K562 (cell line): Measurements from ENCODE around the gene ARL8A. TPM values are rescaled to one million over a fixed set of nuclear protein-coding genes. Genes with fewer than 3 reads are reported as not detected.

Experiments used
- ADNP ChIP-seq: fragments of 200-800 bp; sonication (Bioruptor generic); IDR thresholded peaks from 2 replicates; pipeline ENCODE4 v1.6.1; 2016; ENCODE audit warnings: missing genetic modification characterization, missing compliant biosample characterization
- DMBX1 ChIP-seq: fragments of 250-450 bp; sonication (Bioruptor Pico); IDR thresholded peaks from 2 replicates; pipeline ENCODE4 v1.8.0; 2022; ENCODE audit warnings: inconsistent platforms, mild to moderate bottlenecking, moderate library complexity, borderline replicate concordance
- ELF2 ChIP-seq: fragments of 250-450 bp; sonication (Bioruptor Pico); IDR thresholded peaks from 2 replicates; pipeline ENCODE4 v1.5.0; 2021; ENCODE audit warnings: mild to moderate bottlenecking
- EP400 ChIP-seq: fragments of 450-650 bp; IDR thresholded peaks from 2 replicates; pipeline ENCODE4 v1.6.1; 2017; ENCODE audit warnings: antibody characterized with exemption, mild to moderate bottlenecking, moderate library complexity
- FOSL1 ChIP-seq: fragments of 200-800 bp; sonication (Bioruptor generic); conservative IDR thresholded peaks from 2 replicates; pipeline ENCODE4 v1.6.1; 2016; ENCODE audit warnings: missing genetic modification characterization, missing compliant biosample characterization
- MAFF ChIP-seq: IDR thresholded peaks from 2 replicates; pipeline ENCODE4 v1.6.1; 2012; ENCODE audit warnings: low read length, improper control_type of control experiment
- MAFG ChIP-seq: fragments of 450-650 bp; conservative IDR thresholded peaks from 2 replicates; pipeline ENCODE4 v1.6.1; 2016; ENCODE audit warnings: missing genetic modification characterization, missing compliant biosample characterization
- MEF2A ChIP-seq: IDR thresholded peaks from 2 replicates; pipeline ENCODE4 v1.6.1; 2011; ENCODE audit warnings: low read depth, mild to moderate bottlenecking, low read length, moderate library complexity; ENCODE audit not compliant: control insufficient read depth
- MEF2D ChIP-seq: conservative IDR thresholded peaks from 2 replicates; pipeline ENCODE4 v1.6.1; 2016; ENCODE audit warnings: low read depth, missing genetic modification characterization, missing compliant biosample characterization
- NR4A1 ChIP-seq, 2 experiments: fragments of 250-450 bp in 1 of 2; fragments of 450-650 bp in 1 of 2; sonication (Bioruptor Pico) in 1 of 2; IDR thresholded peaks; 2 replicates each; pipeline versions ENCODE4 v1.4.0 to v1.6.1; 2016 to 2020; ENCODE audit warnings: mild to moderate bottlenecking in 2 of 2, missing compliant biosample characterization in 1 of 2, missing genetic modification characterization in 1 of 2, moderate library complexity in 1 of 2
- PHB ChIP-seq: fragments of 250-450 bp; sonication (Bioruptor Pico); IDR thresholded peaks from 2 replicates; pipeline ENCODE4 v1.5.0; 2021
- PHTF2 ChIP-seq: fragments of 250-450 bp; sonication (Bioruptor Pico); IDR thresholded peaks from 2 replicates; pipeline ENCODE4 v1.5.0; 2021; ENCODE audit warnings: mild to moderate bottlenecking
- POLR3G ChIP-seq: IDR thresholded peaks from 2 replicates; pipeline ENCODE4 v1.6.1; 2011; ENCODE audit not compliant: insufficient read length, insufficient replicate concordance; ENCODE audit errors: extremely low read depth
- RBFOX2 ChIP-seq: fragments of 200-400 bp; formaldehyde crosslinking; IDR thresholded peaks from 2 replicates; pipeline ENCODE4 v1.6.1; 2017; ENCODE audit warnings: low read depth, mild to moderate bottlenecking, low read length, moderate library complexity
- RBM22 ChIP-seq: fragments of 200-400 bp; formaldehyde crosslinking; IDR thresholded peaks from 2 replicates; pipeline ENCODE4 v1.6.1; 2018; ENCODE audit warnings: low read length, low read depth; ENCODE audit not compliant: poor library complexity, severe bottlenecking
- TSC22D4 ChIP-seq: fragments of 450-650 bp; IDR thresholded peaks from 2 replicates; pipeline ENCODE4 v1.6.1; 2016; ENCODE audit warnings: missing genetic modification characterization, missing biosample characterization, control low read depth
- ZNF197 ChIP-seq: fragments of 200-800 bp; sonication (Bioruptor generic); IDR thresholded peaks from 2 replicates; pipeline ENCODE4 v1.6.1; 2016; ENCODE audit warnings: low read depth, missing genetic modification characterization, missing compliant biosample characterization
- ZNF316 ChIP-seq: fragments of 450-650 bp; IDR thresholded peaks from 2 replicates; pipeline ENCODE4 v1.6.1; 2016
- ZNF507 ChIP-seq: conservative IDR thresholded peaks from 2 replicates; pipeline ENCODE4 v1.6.1; 2017; ENCODE audit warnings: missing genetic modification characterization, missing compliant biosample characterization
- ZNF696 ChIP-seq: fragments of 250-450 bp; sonication (Bioruptor Pico); conservative IDR thresholded peaks from 2 replicates; pipeline ENCODE4 v1.4.0; 2020; ENCODE audit warnings: mild to moderate bottlenecking, moderate library complexity
- polyA plus RNA-seq, 8 experiments: library from polyadenylated mRNA; depleted of rRNA in 4 of 8; stranded (reverse) in 5 of 8; unstranded in 3 of 8; fragments of >200 nt; fragmentation: Nextera tagmentation in 2 of 8; fragmentation: Illumina TruSeq in 1 of 8; extraction: Ambion mirVana in 2 of 8; extraction: Trizol in 1 of 8; gene quantifications; 2 replicates each; pipeline versions ENCODE4 v1.2.1 to v1.2.3, GENCODE V29; 2011 to 2014; ENCODE audit warnings: inconsistent platforms in 1 of 8, missing spikeins in 1 of 8
- total RNA-seq, 7 experiments: library from RNA; depleted of rRNA in 6 of 7; stranded (reverse); fragments of >200 nt in 6 of 7; fragmentation: Illumina TruSeq in 2 of 7; extraction: Trizol in 2 of 7; gene quantifications; 2 replicates each; pipeline versions ENCODE4 v1.2.1 to v1.2.3, GENCODE V29; 2011 to 2021; ENCODE audit warnings: low replicate concordance in 1 of 7
- TF ChIP-seq, protein P1 (sequence below), 2 experiments: fragments of 450-650 bp; IDR thresholded peaks; 2 replicates each; pipeline ENCODE4 v1.6.1; 2016
- TF ChIP-seq, protein P2 (sequence below): fragments of 250-450 bp; sonication (Bioruptor Pico); IDR thresholded peaks from 2 replicates; pipeline ENCODE4 v1.8.0; 2022; ENCODE audit warnings: inconsistent platforms, mild to moderate bottlenecking, moderate library complexity, borderline replicate concordance
- TF ChIP-seq, protein P3 (sequence below): fragments of 250-450 bp; sonication (Bioruptor Pico); IDR thresholded peaks from 2 replicates; pipeline ENCODE4 v1.9.0; 2021; ENCODE audit warnings: mild to moderate bottlenecking
- TF ChIP-seq, protein P4 (sequence below), 2 experiments: fragments of 250-450 bp in 1 of 2; fragments of 450-650 bp in 1 of 2; sonication (Bioruptor Pico) in 1 of 2; IDR thresholded peaks; 2 replicates each; pipeline versions ENCODE4 v1.6.1 to v1.8.0; 2016 to 2021; ENCODE audit warnings: mild to moderate bottlenecking in 2 of 2, moderate library complexity in 2 of 2, missing compliant biosample characterization in 1 of 2, missing genetic modification characterization in 1 of 2

The ARL8A gene
- total and polyA plus RNA-seq, 9 of the 15 experiments (the other 6 are each of a cell fraction or from before 2014, with no cell fraction given), result 0.17 to 27.3 (median 15.6) TPM

DNA sequence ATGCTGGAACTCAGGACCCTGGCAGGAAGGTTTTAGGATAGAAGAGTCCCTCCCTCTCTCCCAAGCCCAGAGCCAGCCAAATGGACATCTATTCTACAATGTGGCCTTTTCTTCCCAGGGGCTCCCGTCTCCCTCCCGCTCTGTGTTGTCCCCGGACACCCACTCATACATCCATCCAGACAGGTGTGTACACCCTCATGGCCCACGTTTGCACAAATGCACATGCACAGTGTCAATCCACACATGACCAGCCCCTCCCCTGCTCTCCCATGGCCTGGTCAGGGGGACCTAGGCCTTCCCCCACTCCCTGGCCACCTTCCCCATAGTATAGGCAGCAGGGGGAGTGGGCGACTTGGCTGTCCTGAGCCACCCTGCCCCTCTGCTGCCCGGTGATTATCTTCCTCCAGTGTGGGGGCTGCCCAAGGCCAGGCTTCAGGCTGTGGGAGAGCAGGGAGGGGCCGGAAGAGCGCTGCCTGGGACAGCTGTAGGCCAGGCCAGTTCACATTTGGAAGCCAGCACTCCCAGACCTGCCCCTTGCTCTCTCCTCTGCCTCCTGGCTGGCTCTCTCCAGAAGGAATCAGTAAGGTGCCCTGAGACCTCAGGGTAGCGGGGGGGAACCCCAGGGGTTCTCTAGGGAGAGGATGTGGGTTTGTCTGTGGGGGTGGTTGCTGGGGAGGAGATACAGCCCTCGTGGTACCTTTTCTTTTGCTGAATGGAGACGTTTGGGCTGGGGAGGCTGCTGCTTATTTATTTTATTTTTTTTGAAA is 19.9 kb upstream of the ARL8A start (continued):
- TF ChIP-seq TSC22D4 (tag), result no peak
- TF ChIP-seq, protein P1, sequence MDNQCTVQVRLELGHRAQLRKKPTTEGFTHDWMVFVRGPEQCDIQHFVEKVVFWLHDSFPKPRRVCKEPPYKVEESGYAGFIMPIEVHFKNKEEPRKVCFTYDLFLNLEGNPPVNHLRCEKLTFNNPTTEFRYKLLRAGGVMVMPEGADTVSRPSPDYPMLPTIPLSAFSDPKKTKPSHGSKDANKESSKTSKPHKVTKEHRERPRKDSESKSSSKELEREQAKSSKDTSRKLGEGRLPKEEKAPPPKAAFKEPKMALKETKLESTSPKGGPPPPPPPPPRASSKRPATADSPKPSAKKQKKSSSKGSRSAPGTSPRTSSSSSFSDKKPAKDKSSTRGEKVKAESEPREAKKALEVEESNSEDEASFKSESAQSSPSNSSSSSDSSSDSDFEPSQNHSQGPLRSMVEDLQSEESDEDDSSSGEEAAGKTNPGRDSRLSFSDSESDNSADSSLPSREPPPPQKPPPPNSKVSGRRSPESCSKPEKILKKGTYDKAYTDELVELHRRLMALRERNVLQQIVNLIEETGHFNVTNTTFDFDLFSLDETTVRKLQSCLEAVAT (IDR thresholded peaks at IDR 0.05), result peak in 1 of 2 experiments; percentile 39; a peak in 2 of 4 replicates
- no peak for TF ChIP-seq PHB (CRISPR knock-in tag)
- TF ChIP-seq MAFF, result no peak
- TF ChIP-seq ZNF197 (CRISPR knock-in tag), result 0 out of 2 replicates have a peak, but pooled peaks have one; percentile 4
- TF ChIP-seq EP400, result peak; percentile 72; the same call in 1 of the 2 replicates
- TF ChIP-seq PHTF2, result no peak
- TF ChIP-seq, protein P2, sequence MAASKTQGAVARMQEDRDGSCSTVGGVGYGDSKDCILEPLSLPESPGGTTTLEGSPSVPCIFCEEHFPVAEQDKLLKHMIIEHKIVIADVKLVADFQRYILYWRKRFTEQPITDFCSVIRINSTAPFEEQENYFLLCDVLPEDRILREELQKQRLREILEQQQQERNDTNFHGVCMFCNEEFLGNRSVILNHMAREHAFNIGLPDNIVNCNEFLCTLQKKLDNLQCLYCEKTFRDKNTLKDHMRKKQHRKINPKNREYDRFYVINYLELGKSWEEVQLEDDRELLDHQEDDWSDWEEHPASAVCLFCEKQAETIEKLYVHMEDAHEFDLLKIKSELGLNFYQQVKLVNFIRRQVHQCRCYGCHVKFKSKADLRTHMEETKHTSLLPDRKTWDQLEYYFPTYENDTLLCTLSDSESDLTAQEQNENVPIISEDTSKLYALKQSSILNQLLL (CRISPR knock-in tag), result no peak
- no peak for TF ChIP-seq MEF2A
- peak; percentile 83 for TF ChIP-seq RBFOX2
- TF ChIP-seq, protein P3, sequence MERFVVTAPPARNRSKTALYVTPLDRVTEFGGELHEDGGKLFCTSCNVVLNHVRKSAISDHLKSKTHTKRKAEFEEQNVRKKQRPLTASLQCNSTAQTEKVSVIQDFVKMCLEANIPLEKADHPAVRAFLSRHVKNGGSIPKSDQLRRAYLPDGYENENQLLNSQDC (CRISPR knock-in tag), result no peak
- TF ChIP-seq ZNF507, result no peak
- TF ChIP-seq RBM22, result no peak
- TF ChIP-seq, protein P4, sequence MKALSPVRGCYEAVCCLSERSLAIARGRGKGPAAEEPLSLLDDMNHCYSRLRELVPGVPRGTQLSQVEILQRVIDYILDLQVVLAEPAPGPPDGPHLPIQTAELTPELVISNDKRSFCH (CRISPR knock-in tag; IDR thresholded peaks at IDR 0.05), result no peak
- TF ChIP-seq, protein P4 (tag; IDR thresholded peaks at IDR 0.05), result peak; percentile 68
- no peak for TF ChIP-seq NR4A1 (CRISPR knock-in tag; IDR thresholded peaks at IDR 0.05)
- peak; percentile 56; the same call in 1 of the 2 replicates for TF ChIP-seq NR4A1 (tag; IDR thresholded peaks at IDR 0.05)
- 0 out of 2 replicates have a peak, but pooled peaks have one; percentile 45 for TF ChIP-seq ZNF696 (CRISPR knock-in tag)
- no peak for TF ChIP-seq ZNF316
- no peak for TF ChIP-seq ADNP
- TF ChIP-seq MAFG, result no peak
- no peak for TF ChIP-seq MEF2D (tag)
- TF ChIP-seq POLR3G, result no peak
- TF ChIP-seq DMBX1 (CRISPR knock-in tag), result peak; percentile 62; the same call in 1 of the 2 replicates
- no peak; the same call in 1 of the 2 replicates for TF ChIP-seq FOSL1 (tag)
- TF ChIP-seq ELF2 (CRISPR knock-in tag), result no peak; the same call in 1 of the 2 replicates
